ENCODE results near the gene BHMT2. TPM values are rescaled to one million over a fixed set of nuclear protein-coding genes. Genes with fewer than 3 reads are reported as not detected.
A peak's percentile ranks its signal among the peaks of the same experiment; 100 is the strongest.

The BHMT2 gene
- total and polyA plus RNA-seq, 2 experiments from 2014 or later, result 1.7 to 1.9 TPM

DNA sequence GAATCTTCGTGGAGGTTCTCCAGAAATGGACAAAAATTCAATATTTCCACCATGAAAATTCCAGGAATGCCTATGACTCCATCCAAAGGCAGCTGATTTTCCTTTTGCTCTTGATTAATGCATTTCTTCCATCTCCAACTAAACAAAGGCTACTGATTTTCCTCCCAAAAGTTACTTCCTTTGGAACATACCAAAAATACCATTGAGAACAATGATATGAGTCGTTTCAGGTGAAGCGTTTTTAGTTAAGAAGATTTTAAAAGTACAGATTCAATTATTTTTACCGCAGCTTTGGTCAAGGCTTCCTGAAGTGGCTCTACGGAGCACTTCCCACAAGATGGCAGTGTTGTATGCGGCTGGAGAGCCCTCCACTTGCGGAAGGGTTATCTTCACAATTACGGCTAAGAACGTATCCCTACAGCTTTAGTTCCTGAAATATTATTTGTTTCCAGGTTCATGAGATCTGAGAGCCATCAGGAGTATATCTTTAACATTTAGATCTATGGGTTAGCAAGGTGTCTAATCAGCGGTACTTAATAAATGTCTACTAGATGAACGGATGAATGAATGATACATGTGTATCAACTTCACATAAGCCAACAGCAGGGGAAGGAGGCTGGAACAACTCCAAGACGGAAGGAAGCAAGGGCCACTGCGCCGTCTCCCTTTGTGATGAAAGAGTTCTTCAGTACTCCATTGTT is 48.6 kb upstream of the BHMT2 start:
- no peaks in the 10 kb centered on the region for H3K36me3 Mint-ChIP-seq (ENCODE audit: low read depth)
- Histone ChIP-seq H4K20me1 (replicated peaks; ENCODE audit: insufficient read depth) (no peaks in the 10 kb centered on the region), H3K4me1 (ENCODE audit: insufficient read depth) (peaks cover 14% of the 10 kb centered on the region), H3K27me3 (ENCODE audit: insufficient read depth) (no peaks in the 10 kb centered on the region), H3K4me3 (no peak overlapping the region), H3K79me2 (replicated peaks; ENCODE audit: insufficient read depth) (no peaks in the 10 kb centered on the region), H3K9me2 (ENCODE audit: insufficient read depth) (no peaks in the 10 kb centered on the region), H3K36me3 (ENCODE audit: insufficient read depth) (no peaks in the 10 kb centered on the region), H3K27ac (ENCODE audit: low read depth) (no peak overlapping the region), H3F3A (replicated peaks; ENCODE audit: low read depth) (no peaks in the 10 kb centered on the region), H2AFZ (peak overlapping the region; percentile 69; the same call in 1 of the 2 replicates), H3K4me2 (peak overlapping the region; percentile 27; the same call in 1 of the 2 replicates)
- TF ChIP-seq ZNF114 (CRISPR knock-in tag; IDR thresholded peaks at IDR 0.05), result no peak
- TF ChIP-seq, protein P1, sequence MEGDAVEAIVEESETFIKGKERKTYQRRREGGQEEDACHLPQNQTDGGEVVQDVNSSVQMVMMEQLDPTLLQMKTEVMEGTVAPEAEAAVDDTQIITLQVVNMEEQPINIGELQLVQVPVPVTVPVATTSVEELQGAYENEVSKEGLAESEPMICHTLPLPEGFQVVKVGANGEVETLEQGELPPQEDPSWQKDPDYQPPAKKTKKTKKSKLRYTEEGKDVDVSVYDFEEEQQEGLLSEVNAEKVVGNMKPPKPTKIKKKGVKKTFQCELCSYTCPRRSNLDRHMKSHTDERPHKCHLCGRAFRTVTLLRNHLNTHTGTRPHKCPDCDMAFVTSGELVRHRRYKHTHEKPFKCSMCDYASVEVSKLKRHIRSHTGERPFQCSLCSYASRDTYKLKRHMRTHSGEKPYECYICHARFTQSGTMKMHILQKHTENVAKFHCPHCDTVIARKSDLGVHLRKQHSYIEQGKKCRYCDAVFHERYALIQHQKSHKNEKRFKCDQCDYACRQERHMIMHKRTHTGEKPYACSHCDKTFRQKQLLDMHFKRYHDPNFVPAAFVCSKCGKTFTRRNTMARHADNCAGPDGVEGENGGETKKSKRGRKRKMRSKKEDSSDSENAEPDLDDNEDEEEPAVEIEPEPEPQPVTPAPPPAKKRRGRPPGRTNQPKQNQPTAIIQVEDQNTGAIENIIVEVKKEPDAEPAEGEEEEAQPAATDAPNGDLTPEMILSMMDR (conservative IDR thresholded peaks at IDR 0.05; ENCODE audit: low read depth in 2 of 2), result peak; percentile 90 to 93
- no peak for TF ChIP-seq ZNF331 (CRISPR knock-in tag; IDR thresholded peaks at IDR 0.05; ENCODE audit: low read depth)
- no peaks in the 10 kb centered on the region for H3K9me3 Mint-ChIP-seq
- H3K27me3 Mint-ChIP-seq (ENCODE audit: insufficient read depth, low read depth, poor library complexity), result peaks cover 3% of the 10 kb centered on the region
- H3K4me3 Mint-ChIP-seq, result no peak overlapping the region; the same call in 2 of the 3 replicates
- peak; percentile 78 for DNase-seq (ENCODE audit: low spot score)
- H3K27ac Mint-ChIP-seq, result no peak overlapping the region
- H3K4me1 Mint-ChIP-seq, result peaks cover 21% of the 10 kb centered on the region
- ATAC-seq, result peak; percentile 90

DNA sequence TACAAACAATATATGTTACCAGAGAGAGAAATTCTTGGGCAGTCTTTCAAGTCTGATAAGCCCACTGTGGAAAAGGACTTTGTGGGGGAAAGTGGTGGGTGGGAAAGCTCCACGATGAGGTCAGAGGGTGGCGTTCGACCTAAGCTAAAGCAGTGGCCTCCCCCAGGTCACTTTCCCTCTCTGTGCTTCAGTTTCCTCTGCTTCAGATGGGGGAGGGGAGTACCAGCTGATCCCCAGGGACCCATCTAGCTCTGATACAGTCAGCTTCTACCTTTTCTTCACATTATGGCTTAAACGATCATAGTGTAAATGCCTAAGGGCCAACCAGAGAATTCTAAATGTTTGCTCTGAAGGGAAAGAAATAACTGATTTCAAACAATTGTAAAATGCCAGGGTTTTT is 47.8 kb upstream of the BHMT2 start:
- H3K79me2 ChIP-seq (replicated peaks; ENCODE audit: insufficient read depth), result no peaks in the 10 kb centered on the region
- Mint-ChIP-seq H3K36me3 (ENCODE audit: low read depth) (no peaks in the 10 kb centered on the region), H3K27me3 (ENCODE audit: insufficient read depth, low read depth, poor library complexity) (peaks cover 3% of the 10 kb centered on the region), H3K9me3 (no peaks in the 10 kb centered on the region), H3K4me3 (no peak overlapping the region), H3K27ac (no peak overlapping the region), H3K4me1 (peaks cover 21% of the 10 kb centered on the region)
- no peak for TF ChIP-seq NANOG (IDR thresholded peaks at IDR 0.05; ENCODE audit: borderline replicate concordance)
- TF ChIP-seq, protein P2, sequence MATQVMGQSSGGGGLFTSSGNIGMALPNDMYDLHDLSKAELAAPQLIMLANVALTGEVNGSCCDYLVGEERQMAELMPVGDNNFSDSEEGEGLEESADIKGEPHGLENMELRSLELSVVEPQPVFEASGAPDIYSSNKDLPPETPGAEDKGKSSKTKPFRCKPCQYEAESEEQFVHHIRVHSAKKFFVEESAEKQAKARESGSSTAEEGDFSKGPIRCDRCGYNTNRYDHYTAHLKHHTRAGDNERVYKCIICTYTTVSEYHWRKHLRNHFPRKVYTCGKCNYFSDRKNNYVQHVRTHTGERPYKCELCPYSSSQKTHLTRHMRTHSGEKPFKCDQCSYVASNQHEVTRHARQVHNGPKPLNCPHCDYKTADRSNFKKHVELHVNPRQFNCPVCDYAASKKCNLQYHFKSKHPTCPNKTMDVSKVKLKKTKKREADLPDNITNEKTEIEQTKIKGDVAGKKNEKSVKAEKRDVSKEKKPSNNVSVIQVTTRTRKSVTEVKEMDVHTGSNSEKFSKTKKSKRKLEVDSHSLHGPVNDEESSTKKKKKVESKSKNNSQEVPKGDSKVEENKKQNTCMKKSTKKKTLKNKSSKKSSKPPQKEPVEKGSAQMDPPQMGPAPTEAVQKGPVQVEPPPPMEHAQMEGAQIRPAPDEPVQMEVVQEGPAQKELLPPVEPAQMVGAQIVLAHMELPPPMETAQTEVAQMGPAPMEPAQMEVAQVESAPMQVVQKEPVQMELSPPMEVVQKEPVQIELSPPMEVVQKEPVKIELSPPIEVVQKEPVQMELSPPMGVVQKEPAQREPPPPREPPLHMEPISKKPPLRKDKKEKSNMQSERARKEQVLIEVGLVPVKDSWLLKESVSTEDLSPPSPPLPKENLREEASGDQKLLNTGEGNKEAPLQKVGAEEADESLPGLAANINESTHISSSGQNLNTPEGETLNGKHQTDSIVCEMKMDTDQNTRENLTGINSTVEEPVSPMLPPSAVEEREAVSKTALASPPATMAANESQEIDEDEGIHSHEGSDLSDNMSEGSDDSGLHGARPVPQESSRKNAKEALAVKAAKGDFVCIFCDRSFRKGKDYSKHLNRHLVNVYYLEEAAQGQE (IDR thresholded peaks at IDR 0.05; ENCODE audit: unreplicated experiment), result no peak
- DNase-seq (ENCODE audit: low spot score) (peak; percentile 26), ATAC-seq (peak; percentile 69)
- no peak overlapping the region for H3K4me3 ChIP-seq
- peaks cover 14% of the 10 kb centered on the region for H3K4me1 ChIP-seq (ENCODE audit: insufficient read depth)
- no peaks in the 10 kb centered on the region for H4K20me1 ChIP-seq (replicated peaks; ENCODE audit: insufficient read depth)
- H3K9me2 ChIP-seq (ENCODE audit: insufficient read depth), result no peaks in the 10 kb centered on the region
- H3K36me3 ChIP-seq (ENCODE audit: insufficient read depth), result no peaks in the 10 kb centered on the region
- H2AFZ ChIP-seq, result peak overlapping the region; percentile 15; the same call in 1 of the 2 replicates
- no peak overlapping the region for H3K27ac ChIP-seq (ENCODE audit: low read depth)
- peak overlapping the region; percentile 27; the same call in 1 of the 2 replicates for H3K4me2 ChIP-seq
- H3K27me3 ChIP-seq (ENCODE audit: insufficient read depth), result no peaks in the 10 kb centered on the region
- no peaks in the 10 kb centered on the region for H3F3A ChIP-seq (replicated peaks; ENCODE audit: low read depth)
